Peyer's patch (tissue), 4 donors: ENCODE results near the gene PIGM.

Experiments used
- POLR2A ChIP-seq, 2 donors: fragments of 450-650 bp; IDR thresholded peaks; one replicate each; pipeline ENCODE4 v1.5.1; 2017; ENCODE audit warnings: antibody characterized with exemption in 2 of 2, mild to moderate bottlenecking in 2 of 2, moderate library complexity in 2 of 2
- TF ChIP-seq, protein P1 (sequence below), 6 experiments: fragments of 450-650 bp in 4 of 6; fragments of 200-600 bp in 2 of 6; sonication (generic) in 1 of 6; IDR thresholded peaks; one replicate each; pipeline ENCODE4 v1.5.1; 2017 to 2019; ENCODE audit warnings: antibody characterized with exemption in 6 of 6, mild to moderate bottlenecking in 3 of 6, moderate library complexity in 1 of 6

GRCh38 chr1:160030657-160031364, 979 bp downstream of the PIGM start:
- TF ChIP-seq, protein P1, sequence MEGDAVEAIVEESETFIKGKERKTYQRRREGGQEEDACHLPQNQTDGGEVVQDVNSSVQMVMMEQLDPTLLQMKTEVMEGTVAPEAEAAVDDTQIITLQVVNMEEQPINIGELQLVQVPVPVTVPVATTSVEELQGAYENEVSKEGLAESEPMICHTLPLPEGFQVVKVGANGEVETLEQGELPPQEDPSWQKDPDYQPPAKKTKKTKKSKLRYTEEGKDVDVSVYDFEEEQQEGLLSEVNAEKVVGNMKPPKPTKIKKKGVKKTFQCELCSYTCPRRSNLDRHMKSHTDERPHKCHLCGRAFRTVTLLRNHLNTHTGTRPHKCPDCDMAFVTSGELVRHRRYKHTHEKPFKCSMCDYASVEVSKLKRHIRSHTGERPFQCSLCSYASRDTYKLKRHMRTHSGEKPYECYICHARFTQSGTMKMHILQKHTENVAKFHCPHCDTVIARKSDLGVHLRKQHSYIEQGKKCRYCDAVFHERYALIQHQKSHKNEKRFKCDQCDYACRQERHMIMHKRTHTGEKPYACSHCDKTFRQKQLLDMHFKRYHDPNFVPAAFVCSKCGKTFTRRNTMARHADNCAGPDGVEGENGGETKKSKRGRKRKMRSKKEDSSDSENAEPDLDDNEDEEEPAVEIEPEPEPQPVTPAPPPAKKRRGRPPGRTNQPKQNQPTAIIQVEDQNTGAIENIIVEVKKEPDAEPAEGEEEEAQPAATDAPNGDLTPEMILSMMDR (IDR thresholded peaks at IDR 0.05) = no peak
- no peak for TF ChIP-seq POLR2A (IDR thresholded peaks at IDR 0.05)
